HCT116 (cell line): ENCODE measurements around the gene GAPDH.

Experiments
- CTCF ChIP-seq, 3 experiments: fragments of 200-600 bp in 1 of 3; sonication (generic) in 1 of 3; IDR thresholded peaks in 2 of 3; conservative IDR thresholded peaks in 1 of 3; 2 replicates each; pipeline ENCODE4 v1.5.1; 2012 to 2017; ENCODE audit warnings: low read depth in 2 of 3, low read length in 2 of 3, antibody characterized with exemption in 1 of 3, borderline replicate concordance in 1 of 3, control low read depth in 1 of 3, mild to moderate bottlenecking in 1 of 3, mixed read lengths in 1 of 3, mixed run types in 1 of 3, moderate library complexity in 1 of 3; ENCODE audit not compliant: insufficient read depth in 1 of 3
- EZH2 ChIP-seq: fragments of 200-600 bp; sonication (generic); IDR thresholded peaks from 2 replicates; pipeline ENCODE4 v1.6.1; 2017; ENCODE audit warnings: antibody characterized with exemption, mixed run types
- POLR2A ChIP-seq: IDR thresholded peaks from 2 replicates; pipeline ENCODE4 v1.7.0; 2011; ENCODE audit warnings: borderline replicate concordance; ENCODE audit not compliant: insufficient read depth, insufficient read length; ENCODE audit errors: extremely low read depth
- POLR2AphosphoS5 ChIP-seq: IDR thresholded peaks from 2 replicates; pipeline ENCODE4 v1.6.1; 2011; ENCODE audit warnings: mild to moderate bottlenecking, low read depth, low read length, moderate library complexity
- REST ChIP-seq: IDR thresholded peaks from 2 replicates; pipeline ENCODE4 v1.6.1; 2012; ENCODE audit warnings: low read depth
- SP1 ChIP-seq: IDR thresholded peaks from 2 replicates; pipeline ENCODE4 v1.6.1; 2012; ENCODE audit warnings: low read depth

- no peak for TF ChIP-seq CTCF (IDR thresholded peaks at IDR 0.05 in 2 of 3, conservative IDR thresholded peaks at IDR 0.05 in 1 of 3; ENCODE audit: borderline replicate concordance in 1 of 3, insufficient read depth in 1 of 3, low read depth in 2 of 3, low read length in 2 of 3)
- no peak for TF ChIP-seq POLR2A
- TF ChIP-seq POLR2AphosphoS5, result no peak
- no peak for TF ChIP-seq EZH2
- no peak for TF ChIP-seq SP1
- no peak for TF ChIP-seq REST
Observed at GRCh38 chr12:6559500-6559899, 25.2 kb downstream of the GAPDH start.
